ENCODE data around the gene FCN2. TPM values are rescaled to one million over a fixed set of nuclear protein-coding genes. Genes with fewer than 3 reads are reported as not detected.

The FCN2 gene
- not detected for total RNA-seq
- long read RNA-seq = 0 reads

- no peak for ATAC-seq
These were observed at the start of gene FCN2 for GRCh38 chr9:134880484-134881312. FCN2 (plus strand) TSS chr9:134880810; CDS start chr9:134880822, 12 bp downstream.

GRCh38 chr9:134830926-134831720, 49.5 kb upstream of the FCN2 start:
- intact Hi-C loops (cut with DNase I, micrococcal nuclease) = no loop called here
- ATAC-seq (no peak), DNase-seq (no peak)

More at GRCh38 chr9:134880484-134881312, at the start of gene FCN2:
- intact Hi-C loops (cut with DNase I, micrococcal nuclease) = no loop called here
- DNase-seq = no peak

- no peak for ATAC-seq
- intact Hi-C loops (cut with DNase I, micrococcal nuclease) = no loop called here
These were observed 48.1 kb upstream of the FCN2 start for GRCh38 chr9:134832471-134832870.

GRCh38 chr9:134833294-134833880, 47.2 kb upstream of the FCN2 start:
- DNase-seq (no peak), ATAC-seq (no peak)
- intact Hi-C loops (cut with DNase I, micrococcal nuclease) = no loop called here

More at GRCh38 chr9:134832471-134832870, 48.1 kb upstream of the FCN2 start:
- no peak for DNase-seq

- ATAC-seq = no peak
- intact Hi-C loops (cut with DNase I, micrococcal nuclease) = no loop called here
- DNase-seq = no peak
These were observed 46.2 kb upstream of the FCN2 start for GRCh38 chr9:134834217-134834956.

GRCh38 chr9:134834957-134835419, 45.6 kb upstream of the FCN2 start:
- ATAC-seq (no peak), DNase-seq (no peak)
- intact Hi-C loops (cut with DNase I, micrococcal nuclease) = no loop called here

GRCh38 chr9:134835448-134835847, 45.2 kb upstream of the FCN2 start:
- intact Hi-C loops (cut with DNase I, micrococcal nuclease) = no loop called here
- no peak for ATAC-seq

GRCh38 chr9:134835987-134836386, 44.6 kb upstream of the FCN2 start:
- ATAC-seq = no peak
- intact Hi-C loops (cut with DNase I, micrococcal nuclease) = no loop called here

More at GRCh38 chr9:134835448-134835847, 45.2 kb upstream of the FCN2 start:
- no peak for DNase-seq

GRCh38 chr9:134836406-134836970, 44.1 kb upstream of the FCN2 start:
- intact Hi-C loops (cut with DNase I, micrococcal nuclease) = no loop called here
- no peak for DNase-seq
- no peak for ATAC-seq

More at GRCh38 chr9:134835987-134836386, 44.6 kb upstream of the FCN2 start:
- no peak for DNase-seq

- intact Hi-C loops (cut with DNase I, micrococcal nuclease) = no loop called here
- DNase-seq (no peak), ATAC-seq (no peak)
These were observed 43.1 kb upstream of the FCN2 start for GRCh38 chr9:134837529-134837928.

- DNase-seq = no peak
- intact Hi-C loops (cut with DNase I, micrococcal nuclease) = no loop called here
- ATAC-seq = no peak
These were observed 41.8 kb upstream of the FCN2 start for GRCh38 chr9:134838651-134839454.

GRCh38 chr9:134839455-134840125, 41.0 kb upstream of the FCN2 start:
- ATAC-seq = no peak
- no peak for DNase-seq
- intact Hi-C loops (cut with DNase I, micrococcal nuclease) = no loop called here

GRCh38 chr9:134840511-134840910, 40.1 kb upstream of the FCN2 start:
- intact Hi-C loops (cut with DNase I, micrococcal nuclease) = no loop called here
- ATAC-seq (no peak), DNase-seq (no peak)

- intact Hi-C loops (cut with DNase I, micrococcal nuclease) = no loop called here
- DNase-seq (no peak), ATAC-seq (no peak)
These were observed 39.3 kb upstream of the FCN2 start for GRCh38 chr9:134841180-134841904.

- DNase-seq (no peak), ATAC-seq (no peak)
- intact Hi-C loops (cut with DNase I, micrococcal nuclease) = no loop called here
These were observed 38.3 kb upstream of the FCN2 start for GRCh38 chr9:134842321-134842720.

- ATAC-seq = no peak
- intact Hi-C loops (cut with DNase I, micrococcal nuclease) = no loop called here
- DNase-seq = no peak
These were observed 36.9 kb upstream of the FCN2 start for GRCh38 chr9:134843740-134844139.

- DNase-seq = no peak
- no peak for ATAC-seq
- intact Hi-C loops (cut with DNase I, micrococcal nuclease) = no loop called here
These were observed 35.8 kb upstream of the FCN2 start for GRCh38 chr9:134844821-134845220.

Data from left colon (tissue), 2 donors.